22Rv1 (cell line): ENCODE measurements around the gene ENTPD8.
A peak's percentile ranks its signal among the peaks of the same experiment; 100 is the strongest.

Experiments used
- H3K27ac ChIP-seq: fragments of 450-650 bp; 2 replicates; pipeline ENCODE4 v1.5.1; 2017
- ZFX ChIP-seq: fragments of 450-650 bp; IDR thresholded peaks from 2 replicates; pipeline ENCODE4 v1.6.1; 2017; ENCODE audit warnings: antibody characterized with exemption, borderline replicate concordance
- TF ChIP-seq, protein P1 (sequence below): fragments of 450-650 bp; IDR thresholded peaks from 2 replicates; pipeline ENCODE4 v1.5.1; 2017; ENCODE audit warnings: mild to moderate bottlenecking

Gene ENTPD8

DNA sequence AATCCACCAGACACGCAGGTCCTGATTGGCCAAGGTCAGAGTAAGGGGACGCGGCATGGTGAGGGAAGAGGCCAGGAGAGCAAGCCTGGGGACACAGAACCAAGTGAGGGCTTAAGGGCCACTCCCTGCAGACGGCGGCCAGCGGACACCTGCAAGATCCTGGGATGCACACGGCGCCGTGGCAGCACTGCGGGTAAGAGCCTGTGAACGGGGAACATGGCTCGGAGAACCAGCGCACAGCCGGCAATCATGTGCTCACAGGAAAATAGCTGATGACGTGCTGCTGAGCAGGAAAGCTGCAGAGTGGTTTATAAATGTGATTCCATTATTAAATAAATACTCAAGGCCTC is 45.0 kb upstream of the ENTPD8 start:
- no peak for TF ChIP-seq ZFX
- TF ChIP-seq, protein P1, sequence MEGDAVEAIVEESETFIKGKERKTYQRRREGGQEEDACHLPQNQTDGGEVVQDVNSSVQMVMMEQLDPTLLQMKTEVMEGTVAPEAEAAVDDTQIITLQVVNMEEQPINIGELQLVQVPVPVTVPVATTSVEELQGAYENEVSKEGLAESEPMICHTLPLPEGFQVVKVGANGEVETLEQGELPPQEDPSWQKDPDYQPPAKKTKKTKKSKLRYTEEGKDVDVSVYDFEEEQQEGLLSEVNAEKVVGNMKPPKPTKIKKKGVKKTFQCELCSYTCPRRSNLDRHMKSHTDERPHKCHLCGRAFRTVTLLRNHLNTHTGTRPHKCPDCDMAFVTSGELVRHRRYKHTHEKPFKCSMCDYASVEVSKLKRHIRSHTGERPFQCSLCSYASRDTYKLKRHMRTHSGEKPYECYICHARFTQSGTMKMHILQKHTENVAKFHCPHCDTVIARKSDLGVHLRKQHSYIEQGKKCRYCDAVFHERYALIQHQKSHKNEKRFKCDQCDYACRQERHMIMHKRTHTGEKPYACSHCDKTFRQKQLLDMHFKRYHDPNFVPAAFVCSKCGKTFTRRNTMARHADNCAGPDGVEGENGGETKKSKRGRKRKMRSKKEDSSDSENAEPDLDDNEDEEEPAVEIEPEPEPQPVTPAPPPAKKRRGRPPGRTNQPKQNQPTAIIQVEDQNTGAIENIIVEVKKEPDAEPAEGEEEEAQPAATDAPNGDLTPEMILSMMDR: no peak
- H3K27ac ChIP-seq: no peak overlapping the region

DNA sequence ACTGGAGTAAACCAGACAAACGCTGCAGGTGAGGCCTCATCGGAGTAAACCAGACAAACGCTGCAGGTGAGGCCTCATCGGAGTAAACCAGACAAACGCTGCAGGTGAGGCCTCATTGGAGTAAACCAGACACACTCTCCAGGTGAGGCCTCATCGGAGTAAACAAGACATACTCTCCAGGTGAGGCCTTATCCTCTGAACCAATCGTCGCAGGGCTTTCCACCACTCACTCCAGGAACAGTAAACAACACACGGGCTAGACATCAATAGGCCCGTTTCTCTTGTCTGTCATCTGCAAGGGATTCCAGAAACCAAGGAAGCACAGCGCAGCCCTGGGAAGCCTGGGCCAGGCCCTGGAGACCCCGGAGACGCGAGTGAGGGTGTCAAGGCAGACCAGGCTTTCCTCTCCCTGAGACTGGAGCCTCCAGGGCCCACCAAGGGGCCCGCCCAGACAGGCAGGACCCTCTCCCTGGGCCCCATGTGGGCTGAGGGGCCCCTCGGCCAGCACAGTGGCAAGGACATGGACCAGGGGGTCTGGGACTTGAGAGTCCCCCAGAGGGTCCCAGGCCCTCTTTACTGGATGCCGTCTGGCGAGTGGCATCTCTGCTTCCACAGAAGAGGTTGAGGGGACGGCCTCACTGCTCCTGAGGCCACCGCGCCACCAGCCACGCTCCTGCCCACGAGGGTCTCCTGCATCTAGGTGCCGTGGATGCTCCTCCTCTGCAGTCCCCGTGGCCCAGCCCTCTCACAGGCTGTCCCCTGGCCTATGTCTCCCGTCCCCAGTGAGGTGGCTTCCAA is 44.4 kb upstream of the ENTPD8 start:
- peak overlapping the region; percentile 61 for H3K27ac ChIP-seq
- TF ChIP-seq ZFX: no peak
- TF ChIP-seq, protein P1: no peak

DNA sequence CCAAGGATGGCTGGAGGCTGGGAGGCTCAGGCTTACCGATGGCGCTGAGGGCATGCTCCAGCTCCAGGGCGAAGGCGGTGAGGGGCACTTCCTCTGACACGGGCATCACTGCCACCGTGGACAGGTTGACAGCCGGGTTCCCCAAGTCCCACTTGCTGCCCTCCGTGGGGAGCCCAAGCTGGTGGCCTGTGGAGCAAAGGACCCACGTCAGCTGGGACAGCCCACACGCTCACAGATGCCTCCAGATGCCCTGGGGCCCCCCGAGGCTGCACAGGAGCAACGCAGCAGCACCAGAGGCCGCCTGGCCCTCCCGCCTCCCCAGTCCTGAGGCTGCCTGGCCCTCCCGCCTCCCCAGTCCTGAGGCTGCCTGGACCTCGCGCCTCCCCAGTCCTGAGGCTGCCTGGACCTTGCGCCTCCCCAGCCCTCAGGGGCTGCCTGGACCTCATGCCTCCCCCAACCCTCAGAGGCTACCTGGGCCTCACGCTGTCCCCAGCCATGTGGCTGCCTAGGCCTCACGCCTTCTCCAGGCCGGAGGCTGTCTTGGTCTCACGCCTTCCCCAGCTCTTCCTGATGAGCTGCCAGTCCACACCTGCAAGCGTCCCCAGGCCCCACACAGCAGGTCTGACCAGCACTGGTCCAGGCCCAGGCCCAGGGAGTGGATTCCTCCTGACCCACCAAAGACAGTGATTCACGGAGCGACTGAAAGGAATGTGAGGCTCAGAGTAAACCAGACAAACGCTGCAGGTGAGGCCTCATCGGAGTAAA is 43.6 kb upstream of the ENTPD8 start:
- TF ChIP-seq, protein P1: no peak
- TF ChIP-seq ZFX: no peak
- H3K27ac ChIP-seq: peak overlapping the region; percentile 61

DNA sequence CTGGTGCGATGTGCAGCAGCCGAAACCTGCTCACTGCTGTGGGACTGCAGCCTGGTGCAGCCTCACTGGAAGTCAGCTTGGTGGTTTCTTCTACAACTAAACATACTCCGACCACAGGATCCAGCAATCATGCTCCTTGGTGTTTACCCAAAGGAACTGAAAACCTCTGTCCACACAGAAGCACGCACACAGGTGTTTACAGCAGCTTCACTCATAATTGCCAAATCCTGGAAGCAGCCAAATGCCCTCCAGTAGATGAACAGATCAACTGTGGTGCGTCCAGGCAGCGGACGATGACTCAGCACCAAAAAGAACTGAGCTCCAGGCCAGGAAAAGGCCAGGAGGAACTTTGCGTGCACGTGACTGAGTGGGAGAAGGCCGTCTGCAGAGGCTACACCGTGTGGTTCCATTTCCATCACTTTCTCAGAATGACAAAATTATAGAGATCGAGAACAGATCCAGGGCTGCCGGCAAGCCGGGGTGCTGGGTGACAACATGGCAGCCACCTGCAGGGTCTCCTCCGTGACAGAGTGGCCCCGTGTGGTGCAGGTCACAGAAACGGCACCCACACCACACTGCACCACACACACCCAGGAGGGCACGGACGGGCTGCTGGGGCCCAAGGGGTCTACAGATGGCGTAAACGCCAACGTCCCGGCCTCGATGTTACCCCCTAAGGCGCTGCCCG is 41.1 kb upstream of the ENTPD8 start:
- no peak for TF ChIP-seq ZFX
- H3K27ac ChIP-seq: peak overlapping the region; percentile 84

DNA sequence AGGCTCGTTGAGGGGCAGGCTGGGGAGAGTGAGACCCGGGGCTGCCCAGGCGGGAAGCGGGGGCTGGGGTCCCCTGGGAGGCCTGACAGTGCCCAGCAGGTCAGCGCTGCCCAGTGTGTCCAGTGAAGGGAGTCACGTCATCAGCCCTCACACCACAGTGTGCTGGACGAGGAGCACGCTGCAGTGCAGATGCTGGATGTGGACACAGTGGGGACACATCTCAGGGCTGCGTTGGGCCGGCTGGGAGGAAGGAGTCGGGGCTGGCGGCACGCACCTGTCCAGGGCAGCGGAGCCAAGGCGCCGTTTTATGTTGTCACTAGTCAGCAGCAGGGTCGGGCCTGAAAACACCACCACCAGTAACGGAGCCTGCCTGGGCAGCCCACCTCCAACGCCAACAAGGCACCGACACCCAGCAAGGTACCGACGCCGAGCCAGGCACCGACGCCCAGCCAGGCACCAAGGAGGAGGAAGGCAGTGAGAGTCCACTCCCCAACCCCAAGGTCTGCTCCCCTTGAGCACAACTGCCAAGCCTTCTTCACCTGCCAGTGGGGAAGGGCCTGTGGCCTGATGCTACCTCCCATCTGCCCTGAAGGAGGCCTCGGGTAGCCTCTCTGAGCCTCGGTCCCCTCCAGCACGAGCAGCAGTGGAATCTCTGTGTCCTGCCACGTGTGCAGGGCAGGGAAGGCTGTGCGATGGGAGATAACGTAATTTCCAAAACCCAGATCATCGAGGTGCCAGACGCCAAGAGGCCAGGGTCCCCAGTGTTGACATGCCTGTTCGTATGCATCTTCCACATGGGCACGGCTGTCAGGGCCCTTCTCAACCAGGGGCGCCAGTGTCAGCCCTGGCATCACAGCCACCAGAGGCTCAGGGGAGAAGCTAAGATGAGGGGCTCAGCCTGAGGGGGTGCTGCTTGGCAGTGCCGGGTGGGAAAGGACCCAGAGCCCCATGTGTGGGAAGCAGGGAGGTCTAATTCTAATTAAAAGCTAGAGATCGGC is 39.8 kb upstream of the ENTPD8 start:
- TF ChIP-seq, protein P1: no peak
- TF ChIP-seq ZFX: no peak
- H3K27ac ChIP-seq: peak overlapping the region; percentile 84

DNA sequence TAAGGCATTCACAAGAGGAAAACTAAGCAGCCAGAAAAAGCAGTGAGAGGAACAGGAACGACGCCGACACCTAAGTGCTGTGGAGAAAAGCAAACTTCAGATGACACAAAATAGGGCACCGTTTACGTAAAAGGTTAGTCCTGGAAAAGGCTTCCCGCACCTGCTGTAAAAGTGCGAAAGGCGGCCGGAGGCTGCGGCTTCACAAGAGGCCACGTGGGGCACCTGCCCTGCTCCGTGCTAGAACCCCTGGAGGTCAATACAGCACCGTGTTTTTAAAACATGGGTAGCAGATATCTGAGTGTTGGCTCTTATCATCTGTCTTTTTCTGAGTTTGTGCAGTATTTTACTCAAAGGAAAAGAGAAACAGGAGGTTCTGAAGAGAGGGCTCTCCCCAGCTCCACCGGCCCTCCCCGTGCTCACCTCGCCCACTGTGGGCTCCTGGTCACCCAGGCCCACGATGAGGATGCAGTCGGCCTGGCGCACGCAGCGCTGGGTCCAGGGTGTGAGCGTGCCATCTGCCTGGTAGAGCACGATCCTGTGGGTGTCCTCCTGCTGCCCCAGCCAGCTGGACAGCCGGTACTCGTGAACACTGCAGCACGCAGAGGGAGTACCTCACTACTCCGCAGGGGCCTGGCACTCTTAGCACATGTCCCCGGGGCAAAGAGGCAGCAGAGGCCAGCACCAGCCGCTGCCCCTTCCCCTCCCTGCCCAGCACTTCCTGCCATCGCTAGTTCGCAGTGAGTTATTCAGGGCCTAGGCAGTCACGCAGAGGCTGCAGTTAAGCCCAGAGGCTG is 38.9 kb upstream of the ENTPD8 start:
- H3K27ac ChIP-seq: no peak overlapping the region

More for the DNA sequence above, 38.9 kb upstream of the ENTPD8 start:
- no peak for TF ChIP-seq ZFX
- TF ChIP-seq, protein P1: no peak
